GM12878 (cell line): Measurements from ENCODE around the gene MMP19. TPM values are rescaled to one million over a fixed set of nuclear protein-coding genes. Genes with fewer than 3 reads are reported as not detected.

Source experiments
- ATAC-seq: fragments of 200-7000 bp; cut with Tn5 transposase; 3 replicates; pipeline ENCODE4 v1.9.1; 2020; ENCODE audit warnings: mild to moderate bottlenecking, moderate library complexity
- BruUV-seq: library from RNA; stranded (reverse); fragments of 400-500 nt; replicated peaks from 2 replicates; lab custom pipeline; 2021; lab: Mats Ljungman, UMichigan
- CTCF ChIA-PET: fragments of 300-600 bp; sonication (Branson Sonifier 250); formaldehyde crosslinking; extraction: SDS; loops from one replicate; lab custom pipeline; 2021; ENCODE audit warnings: inconsistent platforms; lab: Yijun Ruan, JAX
- POLR2A ChIA-PET: fragments of 350-600 bp; formaldehyde crosslinking; extraction: SDS; loops from one replicate; lab custom pipeline; 2021; ENCODE audit warnings: inconsistent platforms; lab: Charles Lee
- RAD21 ChIA-PET: fragments of 300-600 bp; sonication (Branson Sonifier 250); formaldehyde crosslinking; loops from one replicate; lab custom pipeline; 2023; ENCODE audit warnings: antibody characterized with exemption; ENCODE audit not compliant: unreplicated experiment; lab: Charles Lee
- SMC1A ChIA-PET: fragments of 300-600 bp; sonication (Branson Sonifier 250); formaldehyde crosslinking; loops from one replicate; lab custom pipeline; 2023; ENCODE audit not compliant: unreplicated experiment, uncharacterized antibody; lab: Charles Lee
- DNase-seq: peaks from one replicate; pipeline ENCODE4 v3.0.0-alpha.2; 2011; ENCODE audit warnings: low read depth, low spot score
- FAIRE-seq: peaks from 3 replicates; lab custom pipeline; 2011; peaks lifted over from hg19 to GRCh38; lab: Jason Lieb, UNC
- H2AFZ ChIP-seq: 2 replicates; pipeline ENCODE4 v1.6.0; 2011; ENCODE audit warnings: low read depth, low read length, control low read depth; ENCODE audit not compliant: control insufficient read depth
- H3K27ac ChIP-seq: 2 replicates; pipeline ENCODE4 v1.5.1; 2011; ENCODE audit warnings: control low read depth; ENCODE audit not compliant: control insufficient read depth, insufficient read depth
- H3K27me3 ChIP-seq, 2 experiments: replicated peaks in 1 of 2; 2 replicates each; pipeline versions ENCODE4 v1.6.0 to v1.6.1; 2011; ENCODE audit warnings: low read length in 1 of 2; ENCODE audit not compliant: control insufficient read depth in 2 of 2, insufficient read depth in 2 of 2
- H3K36me3 ChIP-seq, 2 experiments: 2 replicates each; pipeline ENCODE4 v1.5.1; 2011; ENCODE audit warnings: low read length in 1 of 2; ENCODE audit not compliant: control insufficient read depth in 2 of 2, insufficient read depth in 2 of 2
- H3K4me1 ChIP-seq: 2 replicates; pipeline ENCODE4 v1.6.1; 2011; ENCODE audit warnings: mild to moderate bottlenecking, low read length, moderate library complexity, mixed read lengths; ENCODE audit not compliant: control insufficient read depth, insufficient read depth
- H3K4me2 ChIP-seq: 2 replicates; pipeline ENCODE4 v1.6.0; 2011; ENCODE audit warnings: control low read depth; ENCODE audit not compliant: control insufficient read depth, insufficient read depth
- H3K4me3 ChIP-seq: fragments of 200-600 bp; sonication (generic); 2 replicates; pipeline ENCODE4 v1.5.1; 2016
- H3K79me2 ChIP-seq: 2 replicates; pipeline ENCODE4 v1.6.0; 2011; ENCODE audit warnings: low read length; ENCODE audit not compliant: control insufficient read depth, insufficient read depth
- H3K9ac ChIP-seq: 2 replicates; pipeline ENCODE4 v1.8.0; 2011; ENCODE audit warnings: low read length, control low read depth, mixed read lengths; ENCODE audit not compliant: control insufficient read depth, insufficient read depth
- H3K9me3 ChIP-seq: replicated peaks from 3 replicates; pipeline ENCODE4 v1.5.1; 2011; ENCODE audit warnings: mild to moderate bottlenecking, low read length; ENCODE audit not compliant: control insufficient read depth, insufficient read depth
- H4K20me1 ChIP-seq: 2 replicates; pipeline ENCODE4 v1.6.0; 2011; ENCODE audit not compliant: control insufficient read depth, insufficient read depth
- BCL3 ChIP-seq: IDR thresholded peaks from 2 replicates; pipeline ENCODE4 v1.6.1; 2011; ENCODE audit warnings: borderline replicate concordance, low read depth, mild to moderate bottlenecking, moderate library complexity, low read length; ENCODE audit not compliant: insufficient read depth, poor library complexity, severe bottlenecking
- CHD1 ChIP-seq: IDR thresholded peaks from 2 replicates; pipeline ENCODE4 v1.6.1; 2012; ENCODE audit warnings: low read depth, low read length, improper control_type of control experiment
- CHD4 ChIP-seq: fragments of 200-600 bp; sonication (generic); IDR thresholded peaks from 2 replicates; pipeline ENCODE4 v1.6.1; 2016; ENCODE audit warnings: mild to moderate bottlenecking
- KLF5 ChIP-seq: fragments of 450-650 bp; IDR thresholded peaks from 2 replicates; pipeline ENCODE4 v1.6.1; 2014; ENCODE audit warnings: mild to moderate bottlenecking; ENCODE audit not compliant: partially characterized antibody
- MTA3 ChIP-seq: IDR thresholded peaks from 2 replicates; pipeline ENCODE4 v1.6.1; 2012; ENCODE audit warnings: low read length, inconsistent platforms, borderline replicate concordance
- NRF1 ChIP-seq: conservative IDR thresholded peaks from 2 replicates; pipeline ENCODE4 v1.6.1; 2011; ENCODE audit warnings: mild to moderate bottlenecking, low read depth, low read length, improper control_type of control experiment
- POLR2AphosphoS2 ChIP-seq: IDR thresholded peaks from 2 replicates; pipeline ENCODE4 v1.6.1; 2011; ENCODE audit warnings: low read depth, mild to moderate bottlenecking, low read length, improper control_type of control experiment, moderate library complexity
- RELA ChIP-seq: fragments of 450-650 bp; IDR thresholded peaks from 2 replicates; pipeline ENCODE4 v1.8.0; 2014; ENCODE audit warnings: borderline replicate concordance; ENCODE audit not compliant: partially characterized antibody
- STAT1 ChIP-seq: fragments of 450-650 bp; conservative IDR thresholded peaks from 2 replicates; pipeline ENCODE4 v1.6.1; 2014; ENCODE audit warnings: antibody characterized with exemption, mild to moderate bottlenecking
- WGBS: methylation state at CpG from one replicate; pipeline ENCODE4 v1.1.6; 2016; ENCODE audit warnings: low lambda C conversion rate; ENCODE audit not compliant: insufficient replicate concordance, insufficient coverage; ENCODE audit errors: missing lambda C conversion rate; 5-methylcytosine and 5-hydroxymethylcytosine counted together
- in situ Hi-C: fragments of 300-500 bp; cut with MboI; formaldehyde crosslinking; loops from 9 replicates; pipeline ENCODE4 v1.14.3; 2018; ENCODE audit warnings: mixed read lengths
- intact Hi-C: fragments of 100-400 bp; cut with micrococcal nuclease; formaldehyde crosslinking; loops from one replicate; pipeline ENCODE4 v1.14.2; 2022; ENCODE audit not compliant: unreplicated experiment
- polyA plus RNA-seq, 11 experiments: library from polyadenylated mRNA; depleted of rRNA in 4 of 11; unstranded in 6 of 11; stranded (reverse) in 5 of 11; fragments of >200 nt; fragmentation: Nextera tagmentation in 4 of 11; fragmentation: Illumina TruSeq in 1 of 11; extraction: Ambion mirVana in 4 of 11; extraction: Trizol in 1 of 11; gene quantifications; 1 replicate in 1 of 11; 2 replicates in 10 of 11; pipeline versions ENCODE4 v1.2.1 to v1.2.3, GENCODE V29; 2011 to 2016; ENCODE audit warnings: inconsistent platforms in 2 of 11, missing spikeins in 2 of 11, low read depth in 1 of 11
- total RNA-seq, 4 experiments: library from RNA; depleted of rRNA in 3 of 4; stranded (reverse); fragments of >200 nt in 3 of 4; fragmentation: Illumina TruSeq in 1 of 4; extraction: Trizol in 1 of 4; gene quantifications; 2 replicates each; pipeline versions ENCODE4 v1.2.1 to v1.2.3, GENCODE V29; 2013 to 2021

MMP19 gene
- total and polyA plus RNA-seq, 10 of the 15 experiments (the other 5 are each of a cell fraction or from before 2014, with no cell fraction given): 0.03 to 0.04 (median 0.04) TPM; not detected in 7

GRCh38 chr12:55843431-55843830 is 695 bp upstream of the MMP19 start:
- CTCF ChIA-PET: interaction anchor here (1.0 to 2.2 kb wide), 3 partner anchors 8 to 105 kb away, joined by 3 to 5 read pairs (median 3); no protein-coding TSS in a partner anchor

More at GRCh38 chr12:55843431-55843830, 695 bp upstream of the MMP19 start:
- no peak for DNase-seq
- Histone ChIP-seq H3K9ac (no peak overlapping the region), H3K27me3 (no peaks in the 10 kb centered on the region; a peak in 3 of 4 replicates), H3K36me3 (no peaks in the 10 kb centered on the region), H3K4me3 (no peak overlapping the region), H3K4me1 (no peaks in the 10 kb centered on the region; the same call in 1 of the 2 replicates), H3K9me3 (no peaks in the 10 kb centered on the region), H3K27ac (no peak overlapping the region), H2AFZ (no peak overlapping the region), H3K4me2 (no peak overlapping the region), H3K79me2 (no peaks in the 10 kb centered on the region), H4K20me1 (no peaks in the 10 kb centered on the region)
- SMC1A ChIA-PET: no interaction called here
- no peak for ATAC-seq
- BruUV-seq: no TSS peak
- TF ChIP-seq CHD4 (no peak), KLF5 (no peak), BCL3 (no peak), MTA3 (no peak), CHD1 (no peak), NRF1 (no peak), STAT1 (no peak), RELA (no peak), POLR2AphosphoS2 (no peak)
- POLR2A ChIA-PET: interaction anchor here (0.6 kb wide), 1 partner anchor 17 kb away, joined by 4 read pairs; no protein-coding TSS in a partner anchor
- RAD21 ChIA-PET: interaction anchor here (1.2 kb wide), 1 partner anchor 105 kb away, joined by 4 read pairs; no protein-coding TSS in a partner anchor
- intact Hi-C loops (no loop called here), in situ Hi-C loops (no loop called here)
- FAIRE-seq: no peak
- 55% methylated on average over 4 of the region's 4 CpGs for WGBS
